ENCODE data around the gene PLEKHG4.

Gene PLEKHG4

GRCh38 chr16:67283039-67283825 lies 3.9 kb downstream of the PLEKHG4 start:
- no peak overlapping the region for H3K4me3 ChIP-seq (ENCODE audit: low read depth, low read length)
- peak; percentile 33 for DNase-seq (ENCODE audit: low read depth)
- peak; percentile 17 for TF ChIP-seq CTCF (conservative IDR thresholded peaks at IDR 0.05; ENCODE audit: low read depth, low read length)

- no peak for DNase-seq (ENCODE audit: low read depth)
- no peak for TF ChIP-seq CTCF (conservative IDR thresholded peaks at IDR 0.05; ENCODE audit: low read depth, low read length)
- no peak overlapping the region for H3K4me3 ChIP-seq (ENCODE audit: low read depth, low read length)
Measured at GRCh38 chr16:67283826-67284555, 4.7 kb downstream of the PLEKHG4 start.

GRCh38 chr16:67284699-67285646 lies 5.6 kb downstream of the PLEKHG4 start:
- no peak overlapping the region for H3K4me3 ChIP-seq (ENCODE audit: low read depth, low read length)
- DNase-seq (ENCODE audit: low read depth): peak; percentile 38
- peak; percentile 67 for TF ChIP-seq CTCF (conservative IDR thresholded peaks at IDR 0.05; ENCODE audit: low read depth, low read length)

GRCh38 chr16:67286441-67287235 lies 7.3 kb downstream of the PLEKHG4 start:
- TF ChIP-seq CTCF (conservative IDR thresholded peaks at IDR 0.05; ENCODE audit: low read depth, low read length): no peak
- no peak for DNase-seq (ENCODE audit: low read depth)
- H3K4me3 ChIP-seq (ENCODE audit: low read depth, low read length): no peak overlapping the region

- TF ChIP-seq CTCF (conservative IDR thresholded peaks at IDR 0.05; ENCODE audit: low read depth, low read length): no peak
- no peak overlapping the region for H3K4me3 ChIP-seq (ENCODE audit: low read depth, low read length)
- DNase-seq (ENCODE audit: low read depth): no peak
Measured at GRCh38 chr16:67287960-67288359, 8.6 kb downstream of the PLEKHG4 start.

GRCh38 chr16:67291461-67291860 lies 12.1 kb downstream of the PLEKHG4 start:
- TF ChIP-seq CTCF (conservative IDR thresholded peaks at IDR 0.05; ENCODE audit: low read depth, low read length): no peak
- no peak overlapping the region for H3K4me3 ChIP-seq (ENCODE audit: low read depth, low read length)
- no peak for DNase-seq (ENCODE audit: low read depth)
